Chondrocyte (in vitro differentiated cells): ENCODE data around the gene IPP. TPM values are rescaled to one million over a fixed set of nuclear protein-coding genes. Genes with fewer than 3 reads are reported as not detected.

Experiments
- DNase-seq: peaks from one replicate; pipeline ENCODE4 v3.0.0; 2021; ENCODE audit warnings: mixed read lengths, low spot score
- H3K27ac Mint-ChIP-seq: one replicate; pipeline ENCODE4 v1.8.0; 2021; ENCODE audit warnings: mild to moderate bottlenecking, moderate library complexity, mixed read lengths; ENCODE audit not compliant: unreplicated experiment
- H3K27me3 Mint-ChIP-seq: 2 replicates; pipeline ENCODE4 v1.8.0; 2021; ENCODE audit warnings: low read depth, mixed read lengths
- H3K36me3 Mint-ChIP-seq: 2 replicates; pipeline ENCODE4 v1.8.0; 2021; ENCODE audit warnings: low read depth, mixed read lengths
- H3K4me1 Mint-ChIP-seq: 2 replicates; pipeline ENCODE4 v1.8.0; 2021; ENCODE audit warnings: low read depth, mild to moderate bottlenecking, mixed read lengths
- H3K4me3 Mint-ChIP-seq: one replicate; pipeline ENCODE4 v1.8.0; 2021; ENCODE audit warnings: mild to moderate bottlenecking, moderate library complexity, mixed read lengths; ENCODE audit not compliant: unreplicated experiment
- H3K9me3 Mint-ChIP-seq: 2 replicates; pipeline ENCODE4 v1.8.0; 2021; ENCODE audit warnings: low read depth, mixed read lengths
- CTCF ChIP-seq: fragments of 200-600 bp; sonication (generic); IDR thresholded peaks from 2 replicates; pipeline ENCODE4 v1.5.0; 2021; ENCODE audit warnings: antibody characterized with exemption, mild to moderate bottlenecking, moderate library complexity
- total RNA-seq: library from RNA; stranded (reverse); gene quantifications from 3 replicates; pipeline ENCODE4 v1.2.1, GENCODE V29; 2021

IPP gene
- total RNA-seq, 1 donor from 2014 or later = 20.4 TPM

GRCh38 chr1:45686288-45687013 lies 64.0 kb downstream of the IPP start, which contains the start of gene GPBP1L1:
GPBP1L1 (minus strand) TSS chr1:45686533; CDS start chr1:45659087, 27,446 bp downstream.
- H3K9me3 Mint-ChIP-seq = no peaks in the 10 kb centered on the region
- peaks cover 4% of the 10 kb centered on the region for H3K36me3 Mint-ChIP-seq
- DNase-seq = peak; percentile 99
- no peak for TF ChIP-seq CTCF
- no peaks in the 10 kb centered on the region for H3K27me3 Mint-ChIP-seq
- peaks cover 48% of the 10 kb centered on the region for H3K4me1 Mint-ChIP-seq
- peak within 1 kb of the TSS; percentile 94 for H3K4me3 Mint-ChIP-seq
- H3K27ac Mint-ChIP-seq = peak within 1 kb of the TSS; percentile 99

- H3K4me1 Mint-ChIP-seq = peaks cover 53% of the 10 kb centered on the region
- H3K9me3 Mint-ChIP-seq = no peaks in the 10 kb centered on the region
- peaks cover 2% of the 10 kb centered on the region for H3K36me3 Mint-ChIP-seq
- H3K27ac Mint-ChIP-seq = peak overlapping the region; percentile 99
- peak; percentile 58 for DNase-seq
- TF ChIP-seq CTCF = peak; percentile 15
- H3K27me3 Mint-ChIP-seq = no peaks in the 10 kb centered on the region
- peak overlapping the region; percentile 94 for H3K4me3 Mint-ChIP-seq
Observed at GRCh38 chr1:45686015-45686287, 64.5 kb downstream of the IPP start.

- Mint-ChIP-seq H3K27ac (peak overlapping the region; percentile 99), H3K36me3 (peaks cover 2% of the 10 kb centered on the region), H3K4me3 (peak overlapping the region; percentile 94), H3K27me3 (no peaks in the 10 kb centered on the region), H3K9me3 (no peaks in the 10 kb centered on the region), H3K4me1 (peaks cover 57% of the 10 kb centered on the region)
- no peak for TF ChIP-seq CTCF
- no peak for DNase-seq
Observed at GRCh38 chr1:45685308-45686014, 65.0 kb downstream of the IPP start.

GRCh38 chr1:45684402-45684801 lies 66.1 kb downstream of the IPP start:
- peak overlapping the region; percentile 94 for H3K4me3 Mint-ChIP-seq
- H3K9me3 Mint-ChIP-seq = no peaks in the 10 kb centered on the region
- TF ChIP-seq CTCF = no peak
- peaks cover 2% of the 10 kb centered on the region for H3K36me3 Mint-ChIP-seq
- no peak for DNase-seq
- H3K27me3 Mint-ChIP-seq = no peaks in the 10 kb centered on the region
- H3K4me1 Mint-ChIP-seq = peaks cover 64% of the 10 kb centered on the region
- peak overlapping the region; percentile 99 for H3K27ac Mint-ChIP-seq

- no peaks in the 10 kb centered on the region for H3K9me3 Mint-ChIP-seq
- DNase-seq = no peak
Observed at GRCh38 chr1:45682942-45683341, 67.5 kb downstream of the IPP start.

More at GRCh38 chr1:45682942-45683341, 67.5 kb downstream of the IPP start:
- H3K27ac Mint-ChIP-seq = no peak overlapping the region
- H3K4me1 Mint-ChIP-seq = peaks cover 69% of the 10 kb centered on the region
- no peak overlapping the region for H3K4me3 Mint-ChIP-seq
- no peak for TF ChIP-seq CTCF
- peaks cover 2% of the 10 kb centered on the region for H3K36me3 Mint-ChIP-seq
- no peaks in the 10 kb centered on the region for H3K27me3 Mint-ChIP-seq
